A549 (cell line): ENCODE measurements around the gene NUAK2. TPM values are rescaled to one million over a fixed set of nuclear protein-coding genes. Genes with fewer than 3 reads are reported as not detected.

Source experiments
- ATAC-seq, 2 experiments: fragments of 200-7000 bp in 1 of 2; fragments of >200 bp in 1 of 2; cut with Nextera tagmentation in 1 of 2; cut with Tn5 transposase in 1 of 2; 3 replicates each; pipeline versions ENCODE4 v1.8.0 to v1.9.1; 2018 to 2020; ENCODE audit warnings: mild to moderate bottlenecking in 1 of 2, moderate library complexity in 1 of 2
- CTCF ChIA-PET: fragments of 300-600 bp; sonication (Branson Sonifier 250); formaldehyde crosslinking; extraction: SDS; loops from one replicate; lab custom pipeline; 2021; ENCODE audit warnings: antibody characterized with exemption, inconsistent platforms; lab: Yijun Ruan, JAX
- POLR2A ChIA-PET: fragments of 350-600 bp; formaldehyde crosslinking; extraction: SDS; loops from one replicate; lab custom pipeline; 2021; ENCODE audit warnings: antibody characterized with exemption, inconsistent platforms; lab: Yijun Ruan, JAX
- DNase-seq, 2 experiments: peaks; one replicate each; pipeline versions ENCODE4 v3.0.0 to v3.0.0-alpha.2; 2011 to 2016; ENCODE audit warnings: low read depth in 1 of 2, low spot score in 1 of 2
- FAIRE-seq: peaks from 2 replicates; lab custom pipeline; 2011; peaks lifted over from hg19 to GRCh38; lab: Jason Lieb, UNC
- H3K27ac ChIP-seq, 2 experiments: fragments of >200 bp; sonication (Bioruptor Twin); formaldehyde crosslinking; 3 replicates each; pipeline ENCODE4 v1.5.1; 2016 to 2017
- H3K4me1 ChIP-seq: fragments of >200 bp; sonication (Bioruptor Twin); formaldehyde crosslinking; 3 replicates; pipeline ENCODE4 v1.6.1; 2016
- H3K4me2 ChIP-seq: fragments of >200 bp; sonication (Bioruptor Twin); formaldehyde crosslinking; 3 replicates; pipeline ENCODE4 v1.6.1; 2016
- H3K4me3 ChIP-seq: fragments of >200 bp; sonication (Bioruptor Twin); formaldehyde crosslinking; 3 replicates; pipeline ENCODE4 v1.5.1; 2016
- H3K9me3 ChIP-seq: fragments of >200 bp; sonication (Bioruptor Twin); formaldehyde crosslinking; 3 replicates; pipeline ENCODE4 v1.6.1; 2016
- ATOH8 ChIP-seq: fragments of 250-450 bp; sonication (Bioruptor Pico); IDR thresholded peaks from 2 replicates; pipeline ENCODE4 v1.5.0; 2020; ENCODE audit warnings: low read depth, mild to moderate bottlenecking, moderate library complexity
- CBX2 ChIP-seq: fragments of 200-600 bp; sonication (generic); IDR thresholded peaks from 2 replicates; pipeline ENCODE4 v1.6.1; 2016; ENCODE audit warnings: low read depth, mild to moderate bottlenecking, borderline replicate concordance
- CEBPB ChIP-seq, 2 experiments: fragments of >200 bp in 1 of 2; sonication (Bioruptor Twin) in 1 of 2; formaldehyde crosslinking in 1 of 2; IDR thresholded peaks; 2 replicates each; pipeline ENCODE4 v1.6.1; 2012 to 2016
- CHD2 ChIP-seq: fragments of 150-350 bp; IDR thresholded peaks from 2 replicates; pipeline ENCODE4 v1.6.1; 2014; ENCODE audit warnings: low read length; ENCODE audit not compliant: partially characterized antibody
- CHD4 ChIP-seq: fragments of 200-600 bp; sonication (generic); IDR thresholded peaks from 2 replicates; pipeline ENCODE4 v1.6.1; 2016; ENCODE audit warnings: antibody characterized with exemption, mild to moderate bottlenecking, borderline replicate concordance
- E2F6 ChIP-seq: IDR thresholded peaks from 2 replicates; pipeline ENCODE4 v1.6.1; 2012; ENCODE audit warnings: low read depth, borderline replicate concordance
- EHF ChIP-seq: fragments of 250-450 bp; sonication (Bioruptor Pico); IDR thresholded peaks from 2 replicates; pipeline ENCODE4 v1.5.0; 2020; ENCODE audit warnings: mild to moderate bottlenecking
- FOSB ChIP-seq: fragments of 250-450 bp; sonication (Bioruptor Pico); IDR thresholded peaks from 2 replicates; pipeline ENCODE4 v1.5.0; 2020; ENCODE audit warnings: mild to moderate bottlenecking, moderate library complexity
- FOSL2 ChIP-seq, 2 experiments: fragments of 450-650 bp in 1 of 2; fragments of >200 bp in 1 of 2; sonication (Bioruptor Twin) in 1 of 2; formaldehyde crosslinking; IDR thresholded peaks; 2 replicates each; pipeline versions ENCODE4 v1.5.0 to v1.6.1; 2016 to 2020; ENCODE audit warnings: mild to moderate bottlenecking in 1 of 2, moderate library complexity in 1 of 2
- GATA3 ChIP-seq: IDR thresholded peaks from 2 replicates; pipeline ENCODE4 v1.6.1; 2012; ENCODE audit warnings: borderline replicate concordance
- HEYL ChIP-seq: fragments of 250-450 bp; sonication (Bioruptor Pico); IDR thresholded peaks from 2 replicates; pipeline ENCODE4 v1.8.0; 2021; ENCODE audit warnings: mild to moderate bottlenecking, moderate library complexity
- HMGXB4 ChIP-seq: fragments of 250-450 bp; sonication (Bioruptor Pico); IDR thresholded peaks from 2 replicates; pipeline ENCODE4 v1.5.0; 2021; ENCODE audit warnings: mild to moderate bottlenecking, moderate library complexity, borderline replicate concordance
- KDM1A ChIP-seq: fragments of 200-600 bp; sonication (generic); IDR thresholded peaks from 2 replicates; pipeline ENCODE4 v1.6.1; 2016; ENCODE audit warnings: low read depth, mild to moderate bottlenecking
- KDM5A ChIP-seq: fragments of 200-600 bp; sonication (generic); IDR thresholded peaks from 2 replicates; pipeline ENCODE4 v1.6.1; 2016; ENCODE audit warnings: antibody characterized with exemption, mild to moderate bottlenecking
- MAFK ChIP-seq: fragments of 450-650 bp; IDR thresholded peaks from 2 replicates; pipeline ENCODE4 v1.6.1; 2014; ENCODE audit not compliant: partially characterized antibody
- MYC ChIP-seq: IDR thresholded peaks from 2 replicates; pipeline ENCODE4 v1.6.1; 2012; ENCODE audit warnings: mild to moderate bottlenecking, inconsistent platforms, low read length, improper control_type of control experiment, borderline replicate concordance
- NFE2L2 ChIP-seq: fragments of 150-350 bp; conservative IDR thresholded peaks from 2 replicates; pipeline ENCODE4 v1.6.1; 2014; ENCODE audit warnings: low read length
- PBX3 ChIP-seq: IDR thresholded peaks from 2 replicates; pipeline ENCODE4 v1.6.1; 2012
- POLR2A ChIP-seq: IDR thresholded peaks from 2 replicates; pipeline ENCODE4 v1.6.1; 2012; ENCODE audit warnings: mild to moderate bottlenecking, low read length
- POLR2AphosphoS2 ChIP-seq: conservative IDR thresholded peaks from 2 replicates; pipeline ENCODE4 v1.6.1; 2012; ENCODE audit warnings: low read length, improper control_type of control experiment, inconsistent platforms
- RAD21 ChIP-seq, 2 experiments: fragments of >200 bp in 1 of 2; sonication (Bioruptor Twin) in 1 of 2; formaldehyde crosslinking in 1 of 2; IDR thresholded peaks in 1 of 2; conservative IDR thresholded peaks in 1 of 2; 2 replicates in 1 of 2; 3 replicates in 1 of 2; pipeline ENCODE4 v1.6.1; 2012 to 2018; ENCODE audit warnings: inconsistent platforms in 1 of 2
- RARB ChIP-seq: fragments of 250-450 bp; sonication (Bioruptor Pico); IDR thresholded peaks from 2 replicates; pipeline ENCODE4 v1.8.0; 2021; ENCODE audit warnings: mild to moderate bottlenecking, moderate library complexity
- SMC3 ChIP-seq: fragments of >200 bp; sonication (Bioruptor Twin); formaldehyde crosslinking; IDR thresholded peaks from 3 replicates; pipeline ENCODE4 v1.6.1; 2018; ENCODE audit warnings: inconsistent platforms
- TFCP2L1 ChIP-seq: fragments of 250-450 bp; sonication (Bioruptor Pico); IDR thresholded peaks from 2 replicates; pipeline ENCODE4 v1.5.0; 2021; ENCODE audit warnings: mild to moderate bottlenecking
- ZFP36 ChIP-seq: fragments of 450-650 bp; IDR thresholded peaks from 2 replicates; pipeline ENCODE4 v1.6.1; 2014; ENCODE audit warnings: borderline replicate concordance; ENCODE audit not compliant: partially characterized antibody
- ZNF302 ChIP-seq: fragments of 250-450 bp; sonication (Bioruptor Pico); IDR thresholded peaks from 2 replicates; pipeline ENCODE4 v1.9.0; 2021; ENCODE audit warnings: inconsistent platforms, mild to moderate bottlenecking, moderate library complexity
- ZSCAN20 ChIP-seq: fragments of 250-450 bp; sonication (Bioruptor Pico); IDR thresholded peaks from 2 replicates; pipeline ENCODE4 v1.8.0; 2022; ENCODE audit warnings: mild to moderate bottlenecking, moderate library complexity
- WGBS: methylation state at CpG from one replicate; pipeline ENCODE4 v1.1.6; 2017; ENCODE audit errors: missing lambda C conversion rate; 5-methylcytosine and 5-hydroxymethylcytosine counted together
- polyA plus RNA-seq, 4 experiments: library from polyadenylated mRNA; depleted of rRNA in 3 of 4; stranded (reverse); fragments of >200 nt; fragmentation: RNase III in 1 of 4; extraction: RNeasy Plus Mini Kit Qiagen cat#74134 plus additional on column Dnase treatment in 1 of 4; gene quantifications; 2 replicates in 3 of 4; 3 replicates in 1 of 4; pipeline ENCODE4 v1.2.3, GENCODE V29; 2011 to 2017

The NUAK2 gene
- polyA plus RNA-seq, 2 of the 4 experiments (the other 2 are of a cell fraction): 29.7 to 37.8 TPM

DNA sequence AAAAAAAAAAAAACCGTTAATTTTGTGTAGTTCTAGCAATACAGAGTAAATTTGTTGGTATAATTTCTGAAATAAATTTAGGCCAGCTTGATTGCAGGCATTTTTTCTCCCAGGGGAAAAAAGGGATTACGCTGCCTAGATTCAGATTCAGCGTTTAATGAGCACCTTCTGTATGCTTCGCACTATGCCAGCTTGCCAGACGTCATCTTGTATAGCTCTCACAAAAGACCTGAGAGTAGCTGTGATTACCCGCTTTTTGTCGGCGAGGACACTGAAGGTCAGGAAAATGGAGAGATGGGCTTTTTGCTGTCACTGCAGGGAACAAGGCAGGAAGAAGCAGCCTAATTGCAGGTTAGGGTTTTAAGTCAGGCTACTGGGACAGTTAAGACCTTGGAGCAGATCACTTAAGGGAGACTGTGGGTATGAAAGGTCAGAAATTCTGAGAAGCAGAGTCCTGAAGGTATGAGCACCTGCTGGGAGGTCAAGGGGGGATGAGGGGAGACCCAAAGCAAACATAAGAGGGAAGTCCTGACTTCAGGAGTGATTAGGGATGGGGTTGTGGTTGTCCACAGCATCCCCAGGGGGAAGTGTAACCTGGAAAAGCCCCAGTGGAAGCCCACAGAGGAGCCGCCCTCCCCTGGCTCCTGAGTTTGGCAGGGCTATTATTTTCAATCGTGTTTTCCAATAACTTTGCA lies 54.8 kb downstream of the NUAK2 start:
- POLR2A ChIA-PET: no interaction called here
- 88% methylated on average over 10 of the region's 10 CpGs for WGBS
- FAIRE-seq: no peak

DNA sequence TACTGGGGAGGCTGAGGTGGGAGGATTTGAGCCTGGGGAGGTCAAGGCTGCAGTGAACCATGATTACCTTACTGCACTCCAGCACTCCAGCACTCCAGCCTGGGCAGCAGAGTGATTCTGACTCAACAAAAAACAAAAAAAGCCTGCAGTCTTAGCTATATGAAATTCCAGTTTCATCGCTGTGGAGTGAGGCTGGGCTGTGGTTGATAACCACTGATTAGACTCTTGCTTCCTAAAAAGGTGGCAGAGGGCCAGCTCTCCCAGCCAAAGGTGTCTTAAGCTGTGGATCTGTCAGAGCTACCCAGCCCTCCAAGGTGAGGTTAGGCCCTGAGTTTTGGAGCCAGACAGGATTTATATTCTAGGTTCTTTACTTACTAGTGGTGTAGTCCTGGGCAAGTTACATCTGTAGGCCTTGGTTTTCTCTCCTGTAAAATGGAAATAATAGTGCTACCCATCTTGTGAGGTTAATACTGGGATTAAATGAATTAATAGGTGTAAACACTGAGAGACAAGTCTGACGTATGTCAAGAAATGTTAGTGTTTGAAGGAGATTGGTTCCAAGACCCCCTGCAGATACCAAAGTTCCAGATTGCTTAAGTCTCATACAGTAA lies 57.9 kb downstream of the NUAK2 start:
- Histone ChIP-seq H3K4me2 (no peak overlapping the region), H3K4me1 (peaks cover 28% of the 10 kb centered on the region), H3K4me3 (no peak overlapping the region), H3K9me3 (no peaks in the 10 kb centered on the region), H3K27ac (peak overlapping the region in 1 of 2 experiments; percentile 7; a peak in 1 of 6 replicates)
- ChIA-PET POLR2A (no interaction called here), CTCF (interaction anchor here (1.5 to 89.2 kb wide), 6 partner anchors 1 to 288 kb away, joined by 3 to 3627 read pairs (median 680); partner anchors contain the start of genes KLHDC8A, NUAK2, RBBP5 and TMCC2)
- TF ChIP-seq MAFK (no peak), HMGXB4 (CRISPR knock-in tag) (no peak), MYC (no peak), HEYL (CRISPR knock-in tag) (no peak), CHD2 (no peak), ZSCAN20 (CRISPR knock-in tag) (no peak), EHF (CRISPR knock-in tag) (no peak), CEBPB (IDR thresholded peaks at IDR 0.05) (no peak), NFE2L2 (no peak), KDM5A (no peak)
- DNase-seq (no peak), FAIRE-seq (no peak), ATAC-seq (no peak)
- 77% methylated on average over 2 of the region's 2 CpGs for WGBS

More for the DNA sequence above, 54.8 kb downstream of the NUAK2 start:
- no peaks in the 10 kb centered on the region for H3K9me3 ChIP-seq
- no peak for TF ChIP-seq RAD21 (conservative IDR thresholded peaks at IDR 0.05 in 1 of 2, IDR thresholded peaks at IDR 0.05 in 1 of 2)
- no peak for TF ChIP-seq GATA3
- TF ChIP-seq CEBPB (IDR thresholded peaks at IDR 0.05): no peak
- no peak for TF ChIP-seq POLR2AphosphoS2
- TF ChIP-seq PBX3: no peak
- ATAC-seq: no peak
- H3K4me1 ChIP-seq: peaks cover 28% of the 10 kb centered on the region
- H3K27ac ChIP-seq: peak overlapping the region in 1 of 2 experiments; percentile 34; a peak in 2 of 6 replicates
- CTCF ChIA-PET: interaction anchor here (41.0 to 89.2 kb wide), 2 partner anchors 28 to 58 kb away, joined by 1139 to 3627 read pairs; partner anchors contain the start of genes KLHDC8A, NUAK2 and TMCC2
- no peak overlapping the region for H3K4me3 ChIP-seq
- no peak overlapping the region for H3K4me2 ChIP-seq
- DNase-seq: no peak

GRCh38 chr1:205262731-205263171 lies 58.8 kb downstream of the NUAK2 start:
- CTCF ChIA-PET: interaction anchor here (1.5 to 89.2 kb wide), 7 partner anchors 0 to 287 kb away, joined by 3 to 3627 read pairs (median 220); partner anchors contain the start of genes KLHDC8A, NUAK2, RBBP5 and TMCC2
- H3K4me3 ChIP-seq: no peak overlapping the region
- H3K27ac ChIP-seq: peak overlapping the region in 1 of 2 experiments; percentile 60; a peak in 2 of 6 replicates
- TF ChIP-seq CHD4 (no peak), TFCP2L1 (CRISPR knock-in tag) (no peak), POLR2A (no peak), FOSL2 (IDR thresholded peaks at IDR 0.05) (no peak), FOSL2 (CRISPR knock-in tag; IDR thresholded peaks at IDR 0.05) (no peak), MYC (no peak), RARB (no peak), CEBPB (IDR thresholded peaks at IDR 0.05) (no peak), SMC3 (no peak), ZNF302 (CRISPR knock-in tag) (no peak), FOSB (CRISPR knock-in tag) (no peak), ZFP36 (no peak), KDM1A (no peak), ATOH8 (CRISPR knock-in tag) (no peak), CBX2 (no peak), E2F6 (no peak)
- POLR2A ChIA-PET: no interaction called here
- peaks cover 34% of the 10 kb centered on the region for H3K4me1 ChIP-seq
- no peaks in the 10 kb centered on the region for H3K9me3 ChIP-seq
- H3K4me2 ChIP-seq: peak overlapping the region; percentile 27; the same call in 1 of the 3 replicates
- DNase-seq (no peak), FAIRE-seq (no peak), ATAC-seq (no peak; a peak in 1 of 6 replicates)
- WGBS: 75% methylated on average over 8 of the region's 8 CpGs
